ENCODE measurements around the gene RPL37.
"Not testable (repeated sequence)": the region's sequence is repeated elsewhere in the genome, so short reads cannot be mapped to it uniquely, and the experiment has no call there.

Gene RPL37

GRCh38 chr5:40834849-40835787, at the start of gene RPL37:
TSS of gene RPL37 (minus strand) at chr5:40835222. CDS start at chr5:40835185, 37 bp downstream.
- TF ChIP-seq, protein P1, sequence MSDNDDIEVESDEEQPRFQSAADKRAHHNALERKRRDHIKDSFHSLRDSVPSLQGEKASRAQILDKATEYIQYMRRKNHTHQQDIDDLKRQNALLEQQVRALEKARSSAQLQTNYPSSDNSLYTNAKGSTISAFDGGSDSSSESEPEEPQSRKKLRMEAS (IDR thresholded peaks at IDR 0.05; ENCODE audit: low read depth, low read length) = peak; percentile 92
- TF ChIP-seq POLR2A (IDR thresholded peaks at IDR 0.05; ENCODE audit: extremely low read depth, insufficient read length) (peak; percentile 99), CTCF (IDR thresholded peaks at IDR 0.05; ENCODE audit: low read depth, low read length) (no peak), MYC (IDR thresholded peaks at IDR 0.05; ENCODE audit: low read depth, low read length) (peak; percentile 98)
- peak; percentile 99 for DNase-seq (ENCODE audit: low read depth)
- peak within 1 kb of the TSS; percentile 87 for H3K4me3 ChIP-seq (ENCODE audit: low read depth, low read length)

DNA sequence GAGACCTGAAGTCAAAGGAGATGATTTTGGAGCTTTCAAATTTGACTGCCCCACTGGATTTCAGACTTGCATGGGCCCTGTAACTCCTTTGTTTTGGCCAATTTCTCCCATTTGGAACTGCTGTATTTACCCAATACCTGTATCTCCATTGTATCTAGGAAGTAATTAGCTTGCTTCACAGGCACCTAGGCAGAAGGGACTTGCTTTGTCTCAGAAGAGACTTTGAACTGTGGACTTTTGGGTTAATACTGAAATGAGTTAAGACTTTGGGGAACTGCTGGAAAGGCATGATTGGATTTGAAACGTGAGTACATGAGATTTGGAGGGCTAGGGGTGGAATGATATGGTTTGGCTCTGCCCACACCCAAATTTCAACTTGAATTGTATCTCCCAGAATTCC, 48.0 kb upstream of the RPL37 start:
- not testable (repeated sequence) for H3K4me3 ChIP-seq (ENCODE audit: low read depth, low read length); DNase-seq (ENCODE audit: low read depth)

- H3K4me3 ChIP-seq (ENCODE audit: low read depth, low read length) = no peak overlapping the region
- no peak for DNase-seq (ENCODE audit: low read depth)
- no peak for TF ChIP-seq CTCF (IDR thresholded peaks at IDR 0.05; ENCODE audit: low read depth, low read length)
- no peak for TF ChIP-seq MYC (IDR thresholded peaks at IDR 0.05; ENCODE audit: low read depth, low read length)
- TF ChIP-seq POLR2A (IDR thresholded peaks at IDR 0.05; ENCODE audit: extremely low read depth, insufficient read length) = no peak
- TF ChIP-seq, protein P1 (IDR thresholded peaks at IDR 0.05; ENCODE audit: low read depth, low read length) = no peak
These were observed 47.3 kb upstream of the RPL37 start for GRCh38 chr5:40882291-40882690.

- H3K4me3 ChIP-seq (ENCODE audit: low read depth, low read length) = no peak overlapping the region
- peak; percentile 44 for DNase-seq (ENCODE audit: low read depth)
- TF ChIP-seq CTCF (IDR thresholded peaks at IDR 0.05; ENCODE audit: low read depth, low read length) (no peak), MYC (IDR thresholded peaks at IDR 0.05; ENCODE audit: low read depth, low read length) (no peak), POLR2A (IDR thresholded peaks at IDR 0.05; ENCODE audit: extremely low read depth, insufficient read length) (no peak)
- TF ChIP-seq, protein P1 (IDR thresholded peaks at IDR 0.05; ENCODE audit: low read depth, low read length) = 0 out of 2 replicates have a peak, but pooled peaks have one; percentile 19
These were observed 44.3 kb upstream of the RPL37 start for GRCh38 chr5:40879163-40879942.

- DNase-seq (ENCODE audit: low read depth) = no peak
- H3K4me3 ChIP-seq (ENCODE audit: low read depth, low read length) = no peak overlapping the region
- TF ChIP-seq CTCF (IDR thresholded peaks at IDR 0.05; ENCODE audit: low read depth, low read length) = no peak
- TF ChIP-seq MYC (IDR thresholded peaks at IDR 0.05; ENCODE audit: low read depth, low read length) = no peak
- TF ChIP-seq, protein P1 (IDR thresholded peaks at IDR 0.05; ENCODE audit: low read depth, low read length) = no peak
- TF ChIP-seq POLR2A (IDR thresholded peaks at IDR 0.05; ENCODE audit: extremely low read depth, insufficient read length) = no peak
These were observed 42.5 kb upstream of the RPL37 start for GRCh38 chr5:40877371-40877988.
